HepG2 (cell line): ENCODE results near the gene GNB3. TPM values are rescaled to one million over a fixed set of nuclear protein-coding genes. Genes with fewer than 3 reads are reported as not detected.
A peak's percentile ranks its signal among the peaks of the same experiment; 100 is the strongest.

Experiments used
- ARNTL ChIP-seq: sonication (generic); formaldehyde crosslinking; IDR thresholded peaks from 2 replicates; pipeline ENCODE4 v1.4.0; 2020; ENCODE audit warnings: mild to moderate bottlenecking, missing genetic modification reagents
- ASH2L ChIP-seq: fragments of 300-600, 200-600 bp; sonication (generic); IDR thresholded peaks from 2 replicates; pipeline ENCODE4 v1.7.0; 2017; ENCODE audit warnings: low read depth, mild to moderate bottlenecking, moderate library complexity, mixed read lengths, low read length; ENCODE audit not compliant: insufficient read length
- CBX1 ChIP-seq: IDR thresholded peaks from one replicate; pipeline ENCODE4 v1.6.1; 2016; ENCODE audit warnings: antibody characterized with exemption, low read depth
- E2F2 ChIP-seq: sonication (generic); formaldehyde crosslinking; IDR thresholded peaks from 2 replicates; pipeline ENCODE4 v1.4.0; 2020; ENCODE audit warnings: missing genetic modification reagents, borderline replicate concordance
- MBD4 ChIP-seq: IDR thresholded peaks from 2 replicates; pipeline ENCODE4 v1.6.1; 2012; ENCODE audit warnings: low read length, inconsistent platforms, borderline replicate concordance
- MIER3 ChIP-seq: IDR thresholded peaks from 2 replicates; pipeline ENCODE4 v1.6.1; 2016; ENCODE audit warnings: missing compliant biosample characterization, borderline replicate concordance
- PBX3 ChIP-seq: sonication (generic); formaldehyde crosslinking; IDR thresholded peaks from 2 replicates; pipeline ENCODE4 v1.8.1; 2023; ENCODE audit warnings: missing genetic modification reagents, inconsistent platforms, borderline replicate concordance
- POGZ ChIP-seq: sonication (generic); formaldehyde crosslinking; IDR thresholded peaks from 2 replicates; pipeline ENCODE4 v1.4.0; 2020; ENCODE audit warnings: mild to moderate bottlenecking, missing genetic modification reagents
- RELA ChIP-seq: sonication (generic); formaldehyde crosslinking; IDR thresholded peaks from 2 replicates; pipeline ENCODE4 v1.4.0; 2020; ENCODE audit warnings: missing genetic modification reagents
- SKI ChIP-seq: fragments of 450-650 bp; IDR thresholded peaks from one replicate; pipeline ENCODE4 v1.6.1; 2018; ENCODE audit warnings: mild to moderate bottlenecking; ENCODE audit not compliant: partially characterized antibody
- TFE3 ChIP-seq: IDR thresholded peaks from 2 replicates; pipeline ENCODE4 v1.6.1; 2016
- ZFP90 ChIP-seq: sonication (generic); formaldehyde crosslinking; IDR thresholded peaks from 2 replicates; pipeline ENCODE4 v1.8.0; 2022; ENCODE audit warnings: missing genetic modification reagents, mild to moderate bottlenecking, inconsistent platforms, borderline replicate concordance
- ZNF138 ChIP-seq: sonication (generic); formaldehyde crosslinking; IDR thresholded peaks from 2 replicates; pipeline ENCODE4 v1.5.0; 2020; ENCODE audit warnings: mild to moderate bottlenecking, low read depth, missing genetic modification reagents
- ZNF18 ChIP-seq: sonication (generic); formaldehyde crosslinking; IDR thresholded peaks from 2 replicates; pipeline ENCODE4 v1.8.0; 2022; ENCODE audit warnings: mild to moderate bottlenecking, missing genetic modification reagents; ENCODE audit not compliant: insufficient replicate concordance
- ZNF205 ChIP-seq: IDR thresholded peaks from 2 replicates; pipeline ENCODE4 v1.6.1; 2018; ENCODE audit warnings: missing biosample characterization, missing genetic modification reagents
- ZNF251 ChIP-seq: sonication (generic); formaldehyde crosslinking; IDR thresholded peaks from 2 replicates; pipeline ENCODE4 v1.9.0; 2021; ENCODE audit warnings: mild to moderate bottlenecking, missing genetic modification reagents
- ZNF275 ChIP-seq: sonication (generic); formaldehyde crosslinking; IDR thresholded peaks from 2 replicates; pipeline ENCODE4 v1.8.0; 2022; ENCODE audit warnings: missing genetic modification reagents, mild to moderate bottlenecking, inconsistent platforms, borderline replicate concordance
- ZNF296 ChIP-seq: sonication (generic); formaldehyde crosslinking; conservative IDR thresholded peaks from 2 replicates; pipeline ENCODE4 v1.5.0; 2020; ENCODE audit warnings: mild to moderate bottlenecking, missing genetic modification reagents
- ZNF484 ChIP-seq: sonication (generic); formaldehyde crosslinking; IDR thresholded peaks from 2 replicates; pipeline ENCODE4 v1.5.1; 2020; ENCODE audit warnings: mild to moderate bottlenecking, low read depth, missing genetic modification reagents, borderline replicate concordance
- ZNF607 ChIP-seq: sonication (generic); formaldehyde crosslinking; IDR thresholded peaks from 2 replicates; pipeline ENCODE4 v1.5.1; 2020; ENCODE audit warnings: missing genetic modification reagents, mild to moderate bottlenecking, borderline replicate concordance
- ZNF639 ChIP-seq: conservative IDR thresholded peaks from 2 replicates; pipeline ENCODE4 v1.6.1; 2018; ENCODE audit warnings: missing genetic modification reagents
- ZNF816 ChIP-seq: sonication (generic); formaldehyde crosslinking; IDR thresholded peaks from 2 replicates; pipeline ENCODE4 v1.8.0; 2022; ENCODE audit warnings: missing genetic modification reagents, mild to moderate bottlenecking, borderline replicate concordance
- ZSCAN25 ChIP-seq: sonication (generic); formaldehyde crosslinking; IDR thresholded peaks from 2 replicates; pipeline ENCODE4 v1.8.0; 2022; ENCODE audit warnings: mild to moderate bottlenecking, missing genetic modification reagents
- polyA plus RNA-seq, 8 experiments: library from polyadenylated mRNA; depleted of rRNA in 3 of 8; stranded (reverse) in 7 of 8; unstranded in 1 of 8; fragments of >200 nt; fragmentation: Illumina TruSeq in 4 of 8; extraction: Trizol in 4 of 8; gene quantifications; 2 replicates each; pipeline versions ENCODE4 v1.2.1 to v1.2.3, GENCODE V29; 2011 to 2016; ENCODE audit warnings: low read depth in 4 of 8, missing spikeins in 1 of 8, mixed read lengths in 1 of 8; ENCODE audit not compliant: insufficient read depth in 1 of 8
- total RNA-seq, 5 experiments: library from RNA; depleted of rRNA; stranded (reverse); fragments of >200 nt; fragmentation: Illumina TruSeq; extraction: Trizol; gene quantifications; 2 replicates each; pipeline ENCODE4 v1.2.3, GENCODE V29; 2016; ENCODE audit warnings: low read depth in 1 of 5

Gene GNB3
- total and polyA plus RNA-seq, 2 of the 13 experiments (the other 11 are each of a cell fraction or from before 2014, with no cell fraction given): 1.3 to 3.6 TPM

GRCh38 chr12:6866920-6867412, 26.2 kb downstream of the GNB3 start (continued):
- no peak for TF ChIP-seq ZNF18
- no peak for TF ChIP-seq MIER3 (CRISPR knock-in tag)
- TF ChIP-seq ZSCAN25: no peak
- TF ChIP-seq ZNF205 (CRISPR knock-in tag): no peak
- TF ChIP-seq POGZ: no peak
- TF ChIP-seq RELA (CRISPR knock-in tag): no peak
- TF ChIP-seq ASH2L: peak; percentile 32
- TF ChIP-seq MBD4: no peak
- TF ChIP-seq ZNF251 (CRISPR knock-in tag): no peak
- no peak for TF ChIP-seq TFE3
- TF ChIP-seq ARNTL (CRISPR knock-in tag): no peak
- TF ChIP-seq ZNF138 (CRISPR knock-in tag): no peak
- TF ChIP-seq ZNF816 (CRISPR knock-in tag): no peak
- no peak for TF ChIP-seq PBX3
- TF ChIP-seq ZNF639: no peak
- no peak for TF ChIP-seq CBX1
- TF ChIP-seq SKI: no peak
- TF ChIP-seq ZNF296: no peak
- TF ChIP-seq ZNF484 (CRISPR knock-in tag): no peak
- no peak for TF ChIP-seq E2F2 (CRISPR knock-in tag)
- 0 out of 2 replicates have a peak, but pooled peaks have one; percentile 38 for TF ChIP-seq ZNF275 (CRISPR knock-in tag)
- TF ChIP-seq ZNF607 (CRISPR knock-in tag): no peak
- TF ChIP-seq ZFP90 (CRISPR knock-in tag): no peak
